ENCODE data around the gene ARL11.
"Not testable (repeated sequence)": the region's sequence is repeated elsewhere in the genome, so short reads cannot be mapped to it uniquely, and the experiment has no call there.

Gene ARL11

DNA sequence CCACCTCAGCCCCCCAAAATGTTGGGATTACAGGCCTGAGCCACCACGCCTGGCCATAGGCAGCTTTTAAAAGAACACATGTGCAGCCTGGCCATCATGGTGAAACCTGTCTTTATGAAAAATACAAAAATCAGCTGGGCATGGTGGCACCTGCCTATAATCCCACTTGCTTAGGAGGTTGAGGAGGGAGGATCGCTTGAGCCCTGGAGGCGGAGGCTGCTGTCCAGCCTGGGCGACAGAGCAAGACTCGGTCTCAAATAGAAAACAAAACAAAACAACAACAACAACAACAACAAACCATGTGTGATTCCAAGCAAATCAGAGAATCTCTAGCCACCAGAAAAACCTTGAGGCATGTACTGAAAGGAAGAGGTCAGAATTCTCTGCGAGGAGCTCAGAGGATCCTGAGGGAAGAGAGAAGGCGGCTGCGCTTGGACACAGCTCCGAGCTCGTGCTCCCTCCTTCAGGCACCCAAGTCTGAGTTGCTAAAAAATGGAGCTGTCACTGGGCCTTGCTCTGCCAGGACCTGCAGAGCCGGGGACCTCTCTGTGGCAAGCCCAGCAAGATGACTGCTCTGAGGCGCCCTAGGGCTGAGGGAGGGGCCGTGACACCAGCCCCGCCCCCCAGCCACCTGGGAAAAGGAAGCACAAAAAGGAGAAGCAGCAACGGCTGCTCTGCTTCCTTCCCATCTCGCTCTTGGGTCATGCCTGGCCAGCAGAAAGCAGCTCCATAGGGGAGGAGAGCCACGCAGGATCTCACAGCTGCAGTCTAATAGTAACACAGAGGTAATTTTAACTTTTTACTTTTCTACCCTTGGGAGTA, at the start of gene ARL11:
TSS of gene ARL11 (plus strand) at position 677 of the 822 bp plus-strand sequence. CDS start 1,941 bp downstream, outside the sequence.
- DNase-seq = no peak

- DNase-seq = no peak
Measured at GRCh38 chr13:49579501-49579900, 48.8 kb upstream of the ARL11 start.

DNA sequence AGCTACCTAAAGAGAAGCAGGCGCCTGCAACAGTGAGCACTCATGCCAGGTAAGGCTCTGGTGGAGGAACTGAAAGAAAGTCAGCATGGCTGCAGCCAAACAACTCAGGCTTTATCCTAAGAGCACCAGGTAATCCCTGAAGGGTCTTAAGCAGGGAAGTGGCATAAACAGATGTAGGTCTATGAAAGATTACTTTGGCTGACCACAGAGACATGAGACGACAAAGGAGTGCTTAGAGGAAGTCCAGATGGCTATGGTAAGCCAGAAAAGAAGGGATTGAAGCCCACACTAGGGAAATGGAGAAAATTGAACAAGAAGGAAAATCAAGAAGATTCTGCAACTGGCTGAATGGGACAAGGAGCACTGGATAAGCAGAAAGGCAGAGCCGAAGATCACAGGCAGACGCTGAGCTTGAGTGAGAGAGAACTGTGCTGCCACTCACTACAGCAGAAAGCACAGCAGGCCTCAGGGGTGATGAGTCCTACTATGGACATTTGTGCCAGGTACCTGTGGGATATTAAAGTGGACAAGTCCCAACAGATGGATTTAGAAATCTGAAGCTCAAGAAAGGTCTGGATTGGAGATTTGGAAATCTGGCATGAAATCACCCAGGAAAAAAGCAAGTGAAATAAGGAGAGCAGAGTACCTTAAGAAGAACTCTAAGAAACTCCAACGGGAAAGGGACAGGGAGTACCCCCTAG, 47.2 kb upstream of the ARL11 start:
- DNase-seq = no peak

DNA sequence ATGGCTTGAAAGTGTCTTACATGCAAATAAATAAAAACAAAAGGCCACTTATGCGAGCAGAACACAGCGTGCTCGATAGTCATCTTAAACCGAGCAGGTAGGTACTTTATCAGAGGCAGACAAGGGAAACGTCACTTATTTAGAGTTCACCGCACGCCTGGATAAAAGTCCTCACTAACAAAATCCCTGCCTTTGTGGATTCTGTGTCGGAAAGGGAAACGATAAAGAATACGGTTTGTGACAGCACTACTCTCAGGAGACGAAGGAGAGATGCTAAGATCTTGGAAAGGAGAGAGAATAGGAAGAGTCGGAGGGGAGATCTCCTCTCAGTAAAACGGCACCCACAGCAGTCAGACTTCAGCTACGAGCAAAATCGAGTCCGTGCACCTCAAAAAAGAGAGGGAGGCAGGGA, 43.5 kb upstream of the ARL11 start:
- DNase-seq = peak; percentile 26

DNA sequence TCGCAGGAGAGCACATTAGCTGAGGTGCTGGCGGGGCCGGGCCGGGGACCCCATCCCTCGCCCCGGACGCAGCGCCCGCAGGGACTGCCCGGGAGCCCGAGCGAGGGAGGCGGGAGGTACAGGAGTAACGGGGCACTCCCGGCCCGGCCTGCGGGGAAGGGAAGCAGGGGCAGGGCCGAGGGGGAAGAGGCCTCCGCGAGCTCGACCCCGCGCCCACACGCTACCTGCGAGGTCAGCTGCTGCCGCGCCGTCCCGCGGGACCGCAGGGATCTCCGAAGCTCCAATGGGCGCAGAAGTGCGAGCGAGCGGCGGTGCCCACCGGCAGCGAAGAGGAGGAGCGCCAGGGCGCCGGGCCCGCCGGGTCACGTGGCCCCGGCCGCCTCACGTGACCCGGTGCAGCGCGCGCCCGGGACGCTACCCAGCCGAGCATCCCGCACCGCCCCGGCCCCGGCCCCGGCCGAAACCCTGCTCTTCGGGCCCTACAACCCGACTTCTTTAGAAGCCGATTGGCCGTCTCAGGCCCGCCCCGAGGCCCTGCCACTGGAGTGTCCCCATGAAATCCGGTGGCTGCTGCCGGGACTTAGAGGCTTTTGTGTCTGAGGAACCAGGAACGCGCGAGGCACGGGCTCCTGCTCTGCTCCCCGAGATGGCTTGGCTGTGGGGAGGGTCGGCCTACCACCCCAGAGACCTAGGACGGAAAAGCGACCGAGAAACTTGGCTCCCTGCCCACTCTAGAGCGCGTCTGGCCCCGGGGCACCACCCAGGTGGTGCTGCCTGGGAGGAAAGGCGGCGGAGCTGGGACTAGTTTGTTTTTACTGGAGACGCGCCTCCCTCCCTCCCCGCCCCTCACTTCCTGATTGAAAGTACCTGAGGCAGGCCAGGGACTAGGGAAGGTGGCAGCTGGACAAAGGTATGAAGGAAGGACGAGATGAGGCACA, 42.8 kb upstream of the ARL11 start, which contains the start of gene RCBTB1:
TSS of gene RCBTB1 (minus strand) at position 339 of the 938 bp plus-strand sequence. CDS start 18,279 bp downstream, outside the sequence.
- peak; percentile 62 for DNase-seq

DNA sequence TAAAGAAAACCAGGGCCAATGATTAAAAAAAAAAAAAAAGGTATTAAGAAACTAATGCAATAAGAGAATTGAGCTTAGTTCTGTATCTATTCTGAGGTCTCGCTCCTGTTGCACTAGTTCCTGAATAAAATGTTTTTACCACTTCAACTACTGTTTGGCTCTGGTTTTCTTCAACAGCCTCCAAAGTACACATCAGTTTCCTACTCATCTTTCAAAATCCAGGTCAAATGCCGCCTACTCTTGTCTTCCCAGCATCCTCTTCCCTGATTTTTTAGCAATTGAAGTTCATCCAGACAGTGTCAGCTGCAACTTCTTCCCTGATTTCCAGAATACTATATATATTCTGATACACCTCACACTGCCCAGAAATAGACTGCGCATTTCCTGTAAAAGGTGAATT, 41.6 kb upstream of the ARL11 start:
- no peak for DNase-seq

DNA sequence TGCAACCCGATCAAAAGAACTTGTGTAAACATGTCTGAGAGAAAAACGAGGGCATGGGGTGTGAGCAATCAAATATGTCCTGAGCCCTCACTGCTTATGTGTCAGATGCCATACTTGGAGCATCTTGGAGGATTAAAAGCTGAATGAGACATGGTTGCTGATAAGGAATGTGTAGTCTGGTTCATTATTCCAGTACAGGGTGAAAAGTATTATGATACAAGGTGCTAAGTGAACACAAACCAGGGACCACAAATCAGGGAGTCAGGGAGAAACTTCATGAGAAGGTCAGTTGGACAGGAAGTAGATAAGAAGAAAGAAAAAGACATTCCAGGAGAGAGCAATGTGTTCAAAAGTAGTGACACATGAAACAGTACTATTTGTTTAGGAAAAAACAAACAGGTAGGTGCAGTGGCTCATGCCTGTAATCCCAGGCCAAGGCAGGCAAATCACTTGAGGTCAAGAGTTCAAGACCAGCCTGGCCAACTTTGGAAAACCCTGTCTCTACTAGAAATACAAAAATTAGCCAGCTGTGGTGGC, 40.9 kb upstream of the ARL11 start:
- no peak for DNase-seq

DNA sequence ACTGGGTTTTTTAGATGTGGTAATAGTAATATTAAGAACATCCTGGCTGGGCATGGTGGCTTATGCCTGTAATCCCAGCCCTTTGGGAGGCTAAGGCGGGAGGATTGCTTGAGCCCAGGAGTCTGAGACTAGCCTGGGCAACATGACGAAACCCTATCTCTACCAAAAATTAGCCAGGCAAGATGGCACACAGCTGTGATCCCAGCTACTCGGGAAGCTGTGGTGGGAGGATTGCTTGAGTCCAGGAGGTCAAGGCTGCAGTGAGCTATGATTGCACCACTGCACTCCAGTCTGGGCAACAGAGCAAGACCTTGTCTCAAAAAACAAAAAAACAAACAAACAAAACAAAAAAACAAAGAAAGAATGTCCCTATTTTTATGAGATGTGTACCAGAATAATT, 37.6 kb upstream of the ARL11 start:
- DNase-seq = not testable (repeated sequence)

DNA sequence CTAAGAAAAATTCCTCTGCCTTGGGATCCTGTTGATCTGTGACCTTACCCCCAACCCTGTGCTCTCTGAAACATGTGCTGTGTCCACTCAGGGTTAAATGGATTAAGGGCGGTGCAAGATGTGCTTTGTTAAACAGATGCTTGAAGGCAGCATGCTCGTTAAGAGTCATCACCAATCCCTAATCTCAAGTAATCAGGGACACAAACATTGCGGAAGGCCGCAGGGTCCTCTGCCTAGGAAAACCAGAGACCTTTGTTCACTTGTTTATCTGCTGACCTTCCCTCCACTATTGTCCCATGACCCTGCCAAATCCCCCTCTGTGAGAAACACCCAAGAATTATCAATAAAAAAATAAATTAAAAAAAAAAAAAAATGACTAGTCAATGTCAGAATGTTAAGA, 34.4 kb upstream of the ARL11 start:
- not testable (repeated sequence) for DNase-seq

- DNase-seq = no peak
Measured at GRCh38 chr13:49594576-49594975, 33.7 kb upstream of the ARL11 start.

- no peak for DNase-seq
Measured at GRCh38 chr13:49596221-49596620, 32.1 kb upstream of the ARL11 start.

- no peak for DNase-seq
Measured at GRCh38 chr13:49597043-49597641, 31.2 kb upstream of the ARL11 start.

DNA sequence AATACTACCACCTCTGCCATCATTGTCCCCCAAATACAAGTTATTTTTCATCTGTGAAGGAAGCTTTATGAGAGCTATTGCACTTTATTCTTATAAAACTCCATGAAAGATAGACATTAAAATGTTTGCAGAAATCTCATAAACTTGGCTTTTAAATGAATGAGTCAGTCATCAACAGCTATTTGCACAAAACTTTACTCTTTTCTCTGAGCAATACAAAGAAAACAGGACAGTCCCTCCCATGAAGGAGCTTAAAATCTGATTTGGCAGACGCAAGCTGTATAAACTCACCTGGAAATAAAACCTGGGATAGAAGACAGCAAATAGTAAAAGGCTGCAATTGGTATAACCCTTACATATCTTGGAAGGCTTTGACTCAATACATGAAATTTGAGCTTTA, 26.3 kb upstream of the ARL11 start:
- no peak for DNase-seq

DNA sequence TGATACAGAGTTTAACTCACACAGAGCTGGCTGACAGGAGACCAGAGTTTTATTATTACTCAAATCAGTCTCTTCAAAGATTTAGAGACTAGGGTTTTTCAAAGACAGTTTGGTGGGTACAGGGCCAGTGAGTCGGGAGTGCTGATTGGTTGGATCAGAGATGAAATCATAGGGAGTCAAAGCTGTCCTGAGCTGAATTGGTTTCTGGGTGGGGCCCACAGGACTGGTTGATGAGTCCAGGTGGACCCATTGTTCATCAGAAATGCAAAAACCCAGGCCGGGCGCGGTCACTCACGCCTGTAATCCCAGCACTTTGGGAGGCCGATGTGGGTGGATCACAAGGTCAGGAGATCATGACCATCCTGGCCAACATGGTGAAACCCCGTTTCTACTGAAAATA, 25.7 kb upstream of the ARL11 start:
- DNase-seq = not testable (repeated sequence)

DNA sequence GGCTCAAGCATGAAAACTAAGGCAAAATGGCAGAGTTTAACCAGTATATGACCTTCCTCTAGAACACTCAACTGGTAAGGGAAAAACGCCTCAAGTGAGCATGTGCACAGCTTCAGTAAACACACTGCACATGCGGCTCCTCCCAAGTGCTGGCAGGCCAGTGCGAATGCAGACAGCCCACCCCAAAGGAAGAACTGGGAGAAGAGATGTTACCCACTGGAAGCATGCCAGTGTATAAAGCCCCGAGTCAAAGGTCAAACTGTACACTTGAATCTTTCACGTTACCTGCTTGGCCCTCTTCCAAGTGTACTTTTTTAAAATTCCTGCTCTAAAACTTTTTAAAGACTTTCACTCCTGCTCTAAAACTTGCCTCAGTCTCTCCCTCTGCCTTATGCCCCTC, 23.7 kb upstream of the ARL11 start:
- no peak for DNase-seq

- DNase-seq = peak; percentile 81
Measured at GRCh38 chr13:49606747-49607648, 21.3 kb upstream of the ARL11 start.

GRCh38 chr13:49607761-49608160, 20.5 kb upstream of the ARL11 start:
- DNase-seq = no peak

GRCh38 chr13:49608651-49609331, 19.5 kb upstream of the ARL11 start:
- DNase-seq = no peak

DNA sequence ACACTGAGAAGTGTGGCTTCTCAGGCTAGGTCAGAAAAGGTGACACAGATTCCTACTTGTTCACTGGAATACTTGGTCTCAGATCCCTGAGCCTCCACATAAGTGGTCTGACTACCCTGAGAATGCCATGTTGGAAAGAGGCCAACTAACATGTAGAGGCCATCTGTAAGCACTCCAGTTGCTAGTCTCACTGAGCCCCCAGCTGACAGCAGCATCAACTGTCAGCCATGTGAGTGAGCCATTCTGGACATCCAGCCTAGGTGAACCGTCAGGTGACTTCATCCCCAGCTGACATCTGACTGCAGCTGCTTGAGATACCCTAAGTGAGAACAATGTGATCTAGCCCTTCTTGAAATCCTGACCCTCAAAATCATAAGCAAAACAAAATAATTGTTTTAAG, 18.1 kb upstream of the ARL11 start:
- DNase-seq = peak; percentile 87

DNA sequence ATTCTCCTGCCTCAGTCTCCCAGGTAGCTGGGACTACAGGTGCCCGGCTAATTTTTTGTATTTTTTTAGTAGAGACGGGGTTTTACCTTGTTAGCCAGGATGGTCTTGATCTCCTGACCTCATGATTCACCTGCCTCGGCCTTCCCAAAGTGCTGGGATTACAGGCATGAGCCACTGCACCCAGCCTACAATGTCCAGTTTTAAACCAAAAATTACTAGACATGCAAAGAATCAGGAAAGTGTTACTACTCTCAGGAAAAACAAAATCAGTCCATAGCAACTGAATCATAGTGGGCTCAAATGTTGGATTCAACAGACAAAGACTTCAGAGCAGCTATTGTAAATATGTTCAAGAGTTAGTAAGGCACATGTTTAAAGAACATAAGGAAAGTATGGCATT, 16.3 kb upstream of the ARL11 start:
- not testable (repeated sequence) for DNase-seq

Measured in NCI-H1105 treated with DMSO at 0.1 percent for 48 hours (cell line).